DND-41 (cell line): ENCODE measurements around the gene UPB1.

Source experiments
- ATAC-seq: fragments of 200-7000 bp; cut with Tn5 transposase; 3 replicates; pipeline ENCODE4 v1.9.1; 2021; ENCODE audit warnings: low read depth; ENCODE audit not compliant: insufficient read depth
- DNase-seq: peaks from one replicate; pipeline ENCODE4 v3.0.0-alpha.2; 2020
- H2AFZ ChIP-seq: 2 replicates; pipeline ENCODE4 v1.6.0; 2012; ENCODE audit warnings: low read depth, low read length
- H3K27ac ChIP-seq: 2 replicates; pipeline ENCODE4 v1.5.1; 2012; ENCODE audit warnings: low read length, inconsistent platforms
- H3K27me3 ChIP-seq: fragments of 200-600 bp; sonication (generic); 2 replicates; pipeline ENCODE4 v1.6.0; 2012; ENCODE audit warnings: low read length, mild to moderate bottlenecking, inconsistent platforms; ENCODE audit not compliant: insufficient read depth, poor library complexity
- H3K36me3 ChIP-seq: 2 replicates; pipeline ENCODE4 v1.5.1; 2012; ENCODE audit warnings: low read length, inconsistent platforms; ENCODE audit not compliant: insufficient read depth
- H3K4me1 ChIP-seq: 2 replicates; pipeline ENCODE4 v1.5.1; 2012; ENCODE audit warnings: mild to moderate bottlenecking, low read length; ENCODE audit not compliant: insufficient read depth
- H3K4me2 ChIP-seq: 2 replicates; pipeline ENCODE4 v1.6.0; 2012; ENCODE audit warnings: mild to moderate bottlenecking, moderate library complexity, low read length, inconsistent platforms; ENCODE audit not compliant: insufficient read depth
- H3K4me3 ChIP-seq, 2 experiments: fragments of 200-600 bp in 1 of 2; shearing (Covaris generic) in 1 of 2; 2 replicates each; pipeline ENCODE4 v1.5.1; 2012 to 2016; ENCODE audit warnings: inconsistent platforms in 2 of 2, low read length in 2 of 2, mild to moderate bottlenecking in 2 of 2, low read depth in 1 of 2, moderate library complexity in 1 of 2
- H3K79me2 ChIP-seq: 2 replicates; pipeline ENCODE4 v1.6.0; 2012; ENCODE audit warnings: low read length, inconsistent platforms; ENCODE audit not compliant: insufficient read depth
- H3K9ac ChIP-seq: 2 replicates; pipeline ENCODE4 v1.6.0; 2012; ENCODE audit warnings: low read depth, mild to moderate bottlenecking, inconsistent platforms, low read length, moderate library complexity
- H3K9me3 ChIP-seq: 2 replicates; pipeline ENCODE4 v1.5.1; 2012; ENCODE audit warnings: low read length, moderate library complexity, mild to moderate bottlenecking, inconsistent platforms; ENCODE audit not compliant: insufficient read depth, severe bottlenecking
- H4K20me1 ChIP-seq: 2 replicates; pipeline ENCODE4 v1.6.0; 2012; ENCODE audit warnings: low read length; ENCODE audit not compliant: insufficient read depth
- EZH2 ChIP-seq: IDR thresholded peaks from 3 replicates; pipeline ENCODE4 v1.6.1; 2012; ENCODE audit warnings: borderline replicate concordance, low read depth, mild to moderate bottlenecking, moderate library complexity, low read length, inconsistent platforms; ENCODE audit not compliant: severe bottlenecking
- TF ChIP-seq, protein P1 (sequence below): IDR thresholded peaks from 2 replicates; pipeline ENCODE4 v1.5.1; 2012; ENCODE audit warnings: borderline replicate concordance, low read length, moderate library complexity, mild to moderate bottlenecking; ENCODE audit not compliant: poor library complexity, severe bottlenecking; ENCODE audit errors: extremely low read depth

The UPB1 gene

DNA sequence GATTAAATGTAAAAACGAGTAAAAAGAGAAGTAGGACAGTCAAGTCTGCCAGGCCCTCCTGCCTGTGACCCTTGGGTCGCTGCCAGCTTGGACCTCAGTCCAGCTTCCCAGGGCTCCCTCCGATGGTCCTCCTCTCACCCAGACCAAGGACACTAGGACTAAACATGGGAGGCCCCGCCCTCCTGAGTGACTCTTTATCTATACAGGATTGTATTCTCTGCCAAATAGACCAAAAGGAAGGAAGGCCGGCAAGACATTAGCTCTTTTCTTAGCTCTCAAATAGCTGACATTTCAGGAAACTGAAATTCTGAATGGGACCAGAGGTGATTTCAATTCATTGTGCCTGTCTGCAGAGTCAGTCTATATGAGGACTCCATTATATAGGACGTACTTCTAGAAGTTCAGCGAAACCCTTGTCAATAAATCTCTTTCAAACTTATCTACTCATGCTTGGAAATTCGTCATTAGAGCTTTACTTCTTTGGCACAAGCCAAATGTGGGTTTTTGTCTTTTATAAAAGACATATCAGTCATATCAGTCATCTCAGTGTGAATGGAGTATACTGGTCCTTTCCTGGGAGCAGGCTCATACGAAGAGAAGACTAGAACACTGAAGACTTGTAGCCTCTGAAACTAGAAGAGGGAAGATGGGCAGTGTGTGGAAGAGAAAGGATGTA lies 39.2 kb upstream of the UPB1 start:
- H3K4me1 ChIP-seq, result no peaks in the 10 kb centered on the region
- no peaks in the 10 kb centered on the region for H4K20me1 ChIP-seq
- H3K27ac ChIP-seq, result no peak overlapping the region
- H3K36me3 ChIP-seq, result no peaks in the 10 kb centered on the region
- ATAC-seq, result no peak
- no peak overlapping the region for H3K4me3 ChIP-seq
- no peak overlapping the region for H3K9ac ChIP-seq
- TF ChIP-seq, protein P1, sequence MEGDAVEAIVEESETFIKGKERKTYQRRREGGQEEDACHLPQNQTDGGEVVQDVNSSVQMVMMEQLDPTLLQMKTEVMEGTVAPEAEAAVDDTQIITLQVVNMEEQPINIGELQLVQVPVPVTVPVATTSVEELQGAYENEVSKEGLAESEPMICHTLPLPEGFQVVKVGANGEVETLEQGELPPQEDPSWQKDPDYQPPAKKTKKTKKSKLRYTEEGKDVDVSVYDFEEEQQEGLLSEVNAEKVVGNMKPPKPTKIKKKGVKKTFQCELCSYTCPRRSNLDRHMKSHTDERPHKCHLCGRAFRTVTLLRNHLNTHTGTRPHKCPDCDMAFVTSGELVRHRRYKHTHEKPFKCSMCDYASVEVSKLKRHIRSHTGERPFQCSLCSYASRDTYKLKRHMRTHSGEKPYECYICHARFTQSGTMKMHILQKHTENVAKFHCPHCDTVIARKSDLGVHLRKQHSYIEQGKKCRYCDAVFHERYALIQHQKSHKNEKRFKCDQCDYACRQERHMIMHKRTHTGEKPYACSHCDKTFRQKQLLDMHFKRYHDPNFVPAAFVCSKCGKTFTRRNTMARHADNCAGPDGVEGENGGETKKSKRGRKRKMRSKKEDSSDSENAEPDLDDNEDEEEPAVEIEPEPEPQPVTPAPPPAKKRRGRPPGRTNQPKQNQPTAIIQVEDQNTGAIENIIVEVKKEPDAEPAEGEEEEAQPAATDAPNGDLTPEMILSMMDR, result no peak
- TF ChIP-seq EZH2, result no peak
- H3K79me2 ChIP-seq, result no peaks in the 10 kb centered on the region
- no peaks in the 10 kb centered on the region for H3K27me3 ChIP-seq
- H3K9me3 ChIP-seq, result no peaks in the 10 kb centered on the region
- no peak overlapping the region for H3K4me2 ChIP-seq
- H2AFZ ChIP-seq, result no peak overlapping the region
- no peak for DNase-seq

DNA sequence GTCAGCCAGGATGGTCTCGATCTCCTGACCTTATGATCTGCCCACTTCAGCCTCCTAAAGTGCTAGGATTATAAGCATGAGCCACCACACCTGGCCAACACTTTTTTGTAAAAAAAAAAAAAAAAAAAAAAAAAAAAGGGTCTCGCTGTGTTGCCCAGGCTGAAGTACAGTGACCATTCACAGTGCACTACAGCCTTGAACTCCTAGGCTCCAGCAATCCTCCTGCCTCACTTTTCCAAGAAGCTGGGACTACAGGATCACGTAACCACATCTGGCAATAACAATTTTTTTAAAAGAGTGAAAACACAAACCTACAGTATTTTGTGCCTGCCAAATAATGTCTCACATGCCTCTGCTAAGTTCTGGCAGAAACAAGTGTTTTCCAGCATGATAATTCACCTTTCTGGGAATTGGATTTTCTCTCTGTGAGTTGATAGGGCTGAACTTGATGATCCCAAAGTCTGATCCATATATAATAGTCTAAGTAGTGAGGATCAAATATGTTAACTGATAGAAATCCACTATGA lies 37.2 kb upstream of the UPB1 start:
- H3K79me2 ChIP-seq, result no peaks in the 10 kb centered on the region
- no peaks in the 10 kb centered on the region for H3K9me3 ChIP-seq
- no peak overlapping the region for H2AFZ ChIP-seq
- H3K9ac ChIP-seq, result no peak overlapping the region
- no peaks in the 10 kb centered on the region for H3K4me1 ChIP-seq
- no peak overlapping the region for H3K27ac ChIP-seq
- no peak for DNase-seq
- ATAC-seq, result no peak
- no peaks in the 10 kb centered on the region for H4K20me1 ChIP-seq
- no peaks in the 10 kb centered on the region for H3K36me3 ChIP-seq
- no peak overlapping the region for H3K4me2 ChIP-seq
- no peak overlapping the region for H3K4me3 ChIP-seq
- H3K27me3 ChIP-seq, result no peaks in the 10 kb centered on the region
- no peak for TF ChIP-seq EZH2
- TF ChIP-seq, protein P1, result no peak

DNA sequence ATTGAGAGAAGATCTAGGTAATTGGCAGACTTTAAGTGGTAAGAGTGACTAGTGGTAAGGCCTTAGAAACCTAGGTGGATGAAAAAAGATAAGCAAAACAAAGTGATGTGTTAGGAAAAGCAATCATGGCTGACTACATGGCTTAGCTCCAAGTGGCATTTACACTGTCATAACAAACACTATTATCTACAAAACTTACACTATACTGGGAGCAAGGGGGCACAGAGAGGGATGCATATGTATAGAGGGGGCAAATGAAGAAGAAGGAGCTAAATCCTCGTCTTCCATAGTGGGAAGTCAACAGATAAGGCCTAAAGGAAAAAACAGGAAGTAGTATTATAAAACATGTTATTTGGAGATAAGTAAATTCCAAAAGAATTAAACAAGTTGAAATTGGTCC lies 35.2 kb upstream of the UPB1 start:
- H3K27me3 ChIP-seq, result no peaks in the 10 kb centered on the region
- DNase-seq (no peak), ATAC-seq (no peak)
- H3K9me3 ChIP-seq, result no peaks in the 10 kb centered on the region
- no peak for TF ChIP-seq EZH2
- TF ChIP-seq, protein P1, result no peak
- H3K4me2 ChIP-seq, result no peak overlapping the region
- 0 out of 2 replicates have a peak overlapping the region, but pooled peaks have one; percentile 21 for H2AFZ ChIP-seq
- H3K36me3 ChIP-seq, result no peaks in the 10 kb centered on the region
- no peak overlapping the region for H3K4me3 ChIP-seq
- no peaks in the 10 kb centered on the region for H4K20me1 ChIP-seq
- H3K4me1 ChIP-seq, result no peaks in the 10 kb centered on the region
- no peak overlapping the region for H3K9ac ChIP-seq
- no peak overlapping the region for H3K27ac ChIP-seq
- H3K79me2 ChIP-seq, result no peaks in the 10 kb centered on the region
